SK-N-MC (cell line): ENCODE measurements around the gene RGS8.

ENCODE experiments used
- EZH2 ChIP-seq: fragments of 200-600 bp; sonication (generic); IDR thresholded peaks from one replicate; pipeline ENCODE4 v1.6.1; 2017; ENCODE audit warnings: antibody characterized with exemption
- POLR2AphosphoS5 ChIP-seq: IDR thresholded peaks from 2 replicates; pipeline ENCODE4 v1.6.1; 2012; ENCODE audit warnings: mild to moderate bottlenecking, low read depth, low read length, borderline replicate concordance

DNA sequence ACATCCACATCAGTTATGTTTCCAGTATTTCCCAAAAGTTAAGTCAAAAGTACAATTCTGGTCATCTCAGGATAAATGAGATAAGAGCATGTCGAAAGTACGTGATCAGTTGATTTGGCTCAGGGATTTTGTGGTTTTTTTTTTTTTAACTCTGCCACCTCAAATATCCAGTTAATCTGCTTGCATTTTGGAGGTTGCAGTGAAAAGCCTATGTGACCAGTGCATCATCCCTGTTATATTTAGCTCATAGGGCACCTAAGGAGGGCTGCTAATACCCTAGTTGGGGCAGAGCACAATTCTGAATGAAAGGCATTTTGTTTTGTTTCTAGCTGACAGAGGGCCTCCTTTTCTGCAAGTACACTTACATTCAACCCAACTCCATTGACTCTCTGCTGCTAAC, 48.5 kb downstream of the RGS8 start:
- no peak for TF ChIP-seq EZH2
- TF ChIP-seq POLR2AphosphoS5: no peak
